ENCODE results near the gene RANBP1. TPM values are rescaled to one million over a fixed set of nuclear protein-coding genes. Genes with fewer than 3 reads are reported as not detected.

RANBP1 gene
- total RNA-seq, 1 donor from 2014 or later, result 133 TPM

DNA sequence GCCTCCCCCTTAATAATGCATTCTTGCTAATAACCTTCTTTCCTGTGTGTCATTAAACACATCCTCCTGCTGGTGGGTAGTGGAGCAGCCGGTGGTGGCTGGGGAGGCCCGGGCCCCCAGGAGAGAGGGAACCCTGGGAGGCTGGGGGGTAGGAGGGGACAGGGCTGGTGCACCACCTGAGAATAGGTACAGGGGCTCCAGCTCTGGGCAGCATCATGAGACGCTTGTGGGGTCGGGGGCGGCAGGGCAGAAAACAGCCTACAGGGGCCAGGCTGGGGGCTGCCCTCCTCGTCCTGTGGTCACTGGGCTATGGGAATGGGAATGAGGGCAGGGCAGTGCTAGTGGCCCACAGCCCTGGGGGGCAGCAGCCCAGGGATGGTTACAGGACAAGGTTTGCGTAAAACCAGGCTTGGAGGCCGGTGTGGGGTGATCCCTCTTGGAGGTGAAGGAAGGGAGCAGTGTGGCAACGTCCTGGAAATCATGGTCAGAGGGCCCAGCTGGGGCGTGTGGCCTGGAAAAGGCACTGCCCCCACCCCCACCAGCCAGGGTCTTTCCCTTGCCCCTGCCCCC is 53.4 kb downstream of the RANBP1 start:
- TF ChIP-seq CTCF (IDR thresholded peaks at IDR 0.05), result no peak
- intact Hi-C loops (cut with micrococcal nuclease), result no loop called here
- H3K4me1 Mint-ChIP-seq, result no peaks in the 10 kb centered on the region
- no peaks in the 10 kb centered on the region for H3K36me3 Mint-ChIP-seq (ENCODE audit: low read depth)
- POLR2A ChIA-PET, result no interaction called here
- no peak overlapping the region for H3K27ac Mint-ChIP-seq
- H3K4me3 Mint-ChIP-seq, result no peak overlapping the region
- H3K27me3 Mint-ChIP-seq, result peaks cover 2% of the 10 kb centered on the region
- H3K9me3 Mint-ChIP-seq, result no peaks in the 10 kb centered on the region
- ATAC-seq (ENCODE audit: low read depth) (no peak), DNase-seq (no peak)
- CTCF ChIA-PET, result no interaction called here

DNA sequence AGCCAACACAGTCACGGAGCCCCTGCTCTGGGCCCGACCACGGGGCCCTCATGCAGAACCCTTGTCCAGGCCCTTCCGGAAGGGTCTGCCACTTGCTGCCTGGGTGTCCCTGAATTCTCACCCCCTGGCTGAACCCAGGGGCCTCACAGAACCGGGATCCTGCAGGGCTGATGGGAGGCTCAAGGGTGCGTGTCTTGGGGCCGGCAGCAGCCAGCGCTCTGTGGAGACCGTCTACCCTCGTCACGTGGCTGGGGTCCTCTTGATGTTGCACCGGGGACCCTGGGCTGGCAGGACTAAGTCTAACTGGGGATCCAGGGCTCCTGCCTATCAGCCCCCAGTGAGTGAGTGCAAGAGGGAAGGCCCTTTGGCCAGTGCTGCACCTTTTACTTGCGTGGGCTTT is 54.3 kb downstream of the RANBP1 start:
- intact Hi-C loops (cut with micrococcal nuclease), result no loop called here
- Mint-ChIP-seq H3K9me3 (no peaks in the 10 kb centered on the region), H3K27me3 (peaks cover 2% of the 10 kb centered on the region), H3K4me1 (no peaks in the 10 kb centered on the region), H3K4me3 (no peak overlapping the region), H3K36me3 (ENCODE audit: low read depth) (no peaks in the 10 kb centered on the region), H3K27ac (no peak overlapping the region)
- no peak for DNase-seq
- no peak for TF ChIP-seq CTCF (IDR thresholded peaks at IDR 0.05)
- ATAC-seq (ENCODE audit: low read depth), result no peak
- ChIA-PET CTCF (no interaction called here), POLR2A (no interaction called here)

DNA sequence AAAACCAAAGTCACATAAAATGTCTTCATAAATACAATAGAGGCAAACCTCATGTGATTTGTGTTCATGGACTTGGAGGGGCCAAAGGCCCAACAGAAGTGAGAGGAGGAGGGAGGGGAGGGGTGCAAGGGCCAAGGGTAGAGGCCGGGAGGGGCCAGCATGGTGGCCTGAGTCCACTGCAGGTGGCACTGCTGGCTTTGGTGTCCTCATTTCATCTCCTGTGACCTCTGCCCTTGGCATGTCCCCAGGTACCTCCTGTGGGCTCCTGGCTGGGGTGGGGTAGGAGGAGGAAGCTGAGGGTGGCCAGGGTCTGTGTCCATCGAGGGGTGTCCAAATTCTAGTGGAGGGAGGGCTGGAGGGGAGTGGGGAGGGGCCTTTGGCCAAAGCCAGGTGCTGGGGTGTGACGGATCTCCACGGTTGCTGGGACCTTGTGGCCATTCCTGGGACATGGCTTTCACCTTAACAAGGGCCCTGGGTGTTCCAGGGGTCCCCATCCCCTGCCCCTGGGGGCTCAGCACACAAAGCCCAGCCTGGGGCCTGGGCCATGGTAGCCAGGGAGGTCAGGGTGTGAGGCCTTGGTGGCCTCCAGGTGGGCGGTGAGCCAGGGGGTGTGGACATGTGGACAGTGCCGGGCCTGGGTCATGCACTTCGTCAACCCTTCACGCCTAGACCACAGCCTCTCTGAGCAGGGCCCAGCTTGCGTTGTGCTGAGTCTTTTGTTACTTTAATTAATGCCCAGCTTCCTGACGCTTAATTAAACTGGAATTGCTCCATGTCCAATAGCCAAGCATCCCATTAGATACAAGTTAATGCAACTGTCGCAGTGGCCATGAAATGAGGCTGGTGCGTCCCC is 55.6 kb downstream of the RANBP1 start:
- DNase-seq (no peak), ATAC-seq (ENCODE audit: low read depth) (no peak)
- ChIA-PET CTCF (interaction anchor here (1.4 kb wide), 1 partner anchor 15 kb away, joined by 3 read pairs; no protein-coding TSS in a partner anchor), POLR2A (no interaction called here)
- no peaks in the 10 kb centered on the region for H3K9me3 Mint-ChIP-seq
- no peak overlapping the region for H3K27ac Mint-ChIP-seq
- peaks cover 2% of the 10 kb centered on the region for H3K27me3 Mint-ChIP-seq
- no peaks in the 10 kb centered on the region for H3K36me3 Mint-ChIP-seq (ENCODE audit: low read depth)
- no peak for TF ChIP-seq CTCF (IDR thresholded peaks at IDR 0.05)
- no peaks in the 10 kb centered on the region for H3K4me1 Mint-ChIP-seq
- no peak overlapping the region for H3K4me3 Mint-ChIP-seq
- intact Hi-C loops (cut with micrococcal nuclease), result no loop called here

GRCh38 chr22:20172141-20172613 is 56.3 kb downstream of the RANBP1 start:
- no peaks in the 10 kb centered on the region for H3K36me3 Mint-ChIP-seq (ENCODE audit: low read depth)
- ChIA-PET POLR2A (no interaction called here), CTCF (no interaction called here)
- DNase-seq (no peak), ATAC-seq (ENCODE audit: low read depth) (no peak)
- H3K27ac Mint-ChIP-seq, result no peak overlapping the region
- intact Hi-C loops (cut with micrococcal nuclease), result no loop called here
- H3K27me3 Mint-ChIP-seq, result peaks cover 2% of the 10 kb centered on the region
- H3K9me3 Mint-ChIP-seq, result no peaks in the 10 kb centered on the region
- H3K4me3 Mint-ChIP-seq, result no peak overlapping the region
- no peaks in the 10 kb centered on the region for H3K4me1 Mint-ChIP-seq
- no peak for TF ChIP-seq CTCF (IDR thresholded peaks at IDR 0.05)

GRCh38 chr22:20173246-20173645 is 57.3 kb downstream of the RANBP1 start:
- Mint-ChIP-seq H3K36me3 (ENCODE audit: low read depth) (no peaks in the 10 kb centered on the region), H3K9me3 (no peaks in the 10 kb centered on the region), H3K4me1 (no peaks in the 10 kb centered on the region), H3K27ac (no peak overlapping the region), H3K4me3 (no peak overlapping the region), H3K27me3 (peaks cover 2% of the 10 kb centered on the region)
- intact Hi-C loops (cut with micrococcal nuclease), result no loop called here
- ChIA-PET CTCF (no interaction called here), POLR2A (no interaction called here)
- no peak for TF ChIP-seq CTCF (IDR thresholded peaks at IDR 0.05)
- ATAC-seq (ENCODE audit: low read depth) (no peak), DNase-seq (no peak)
